Measurements from ENCODE around the gene ARHGEF28.

GRCh38 chr5:73678807-73679206, 52.8 kb downstream of the ARHGEF28 start:
- TF ChIP-seq EZH2 (IDR thresholded peaks at IDR 0.05; ENCODE audit: borderline replicate concordance, low read depth, low read length, severe bottlenecking) = no peak
- TF ChIP-seq CTCF (IDR thresholded peaks at IDR 0.05; ENCODE audit: borderline replicate concordance, extremely low read depth, low read length, poor library complexity, severe bottlenecking) = no peak

Data from DND-41 (cell line).